GM18505 (cell line): ENCODE measurements around the gene FXYD2.

ENCODE experiments used
- ATAC-seq: cut with Tn5 transposase; IDR thresholded peaks from one replicate; pipeline ENCODE4 v1.9.1; 2021; ENCODE audit not compliant: unreplicated experiment
- POLR2A ChIP-seq: IDR thresholded peaks from 4 replicates; pipeline ENCODE4 v1.6.1; 2011; ENCODE audit warnings: borderline replicate concordance; ENCODE audit not compliant: insufficient read depth, insufficient read length; ENCODE audit errors: extremely low read depth

Gene FXYD2

DNA sequence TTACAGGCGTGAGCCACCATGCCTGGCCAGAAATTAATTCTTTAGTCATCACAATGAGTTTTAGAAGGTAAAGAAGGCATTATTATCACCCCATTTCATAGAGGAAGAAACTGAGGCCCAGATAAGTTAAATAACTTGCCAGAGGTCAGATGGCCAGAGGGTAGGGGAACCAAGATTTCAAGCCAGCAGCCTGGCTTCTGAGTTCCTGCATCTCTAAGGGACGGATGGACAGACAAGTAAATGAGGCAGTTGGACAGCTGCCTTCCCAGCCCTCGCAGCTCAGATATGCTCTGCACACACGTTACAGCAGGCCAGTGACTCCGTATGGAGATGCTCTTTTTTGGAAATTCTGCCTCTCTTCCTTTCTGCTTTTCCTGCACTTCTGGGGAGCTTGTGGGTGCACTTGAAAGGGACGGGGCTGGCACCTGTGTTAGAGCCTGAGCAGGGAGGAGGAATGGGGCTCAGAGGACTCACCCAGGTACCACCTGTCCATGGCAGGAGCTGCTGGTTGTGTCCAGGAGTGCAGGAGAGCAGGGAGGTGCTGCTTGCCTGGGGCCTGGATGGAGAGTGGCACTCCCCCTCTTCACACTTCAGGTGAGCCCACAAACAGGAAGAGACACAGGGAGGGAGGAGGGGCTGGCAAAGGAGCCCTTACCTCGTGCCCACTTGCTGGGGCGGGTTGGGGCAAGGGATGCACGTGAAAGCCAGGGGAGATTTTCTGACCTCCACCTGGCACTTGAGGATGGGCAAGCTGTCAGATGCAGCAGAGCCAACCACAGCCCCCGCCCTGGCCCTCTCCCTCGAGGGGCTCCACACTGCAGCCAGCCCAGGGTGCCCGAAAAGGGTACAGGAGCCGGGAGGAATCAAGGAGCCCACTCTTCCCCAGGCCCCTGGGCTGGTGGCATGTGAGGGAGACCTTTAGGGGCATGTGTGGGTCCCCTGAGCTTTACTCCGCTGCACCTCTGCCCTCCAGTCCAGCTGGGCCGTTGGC is 3.3 kb upstream of the FXYD2 start:
- no peak for ATAC-seq

DNA sequence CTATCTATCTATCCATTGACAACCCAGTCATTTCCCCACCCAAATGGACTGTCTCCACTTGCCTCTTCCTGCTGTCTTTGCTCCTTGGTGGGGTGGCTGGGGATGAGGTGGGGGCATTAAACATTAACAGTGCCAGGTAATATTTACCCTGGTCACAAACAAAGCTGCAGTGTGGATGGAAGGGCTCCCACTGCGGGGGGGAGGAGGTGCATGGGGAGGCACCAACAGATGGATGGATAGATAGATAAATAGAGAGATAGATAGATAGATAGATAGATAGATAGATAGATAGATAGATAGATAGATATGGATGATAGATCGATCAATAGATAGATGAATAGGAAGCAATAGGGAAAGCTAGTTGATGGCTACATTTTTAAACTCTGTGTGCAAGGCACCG is 2.3 kb upstream of the FXYD2 start:
- TF ChIP-seq POLR2A = no peak
- ATAC-seq = no peak

More for the DNA sequence above, 3.3 kb upstream of the FXYD2 start:
- no peak for TF ChIP-seq POLR2A

DNA sequence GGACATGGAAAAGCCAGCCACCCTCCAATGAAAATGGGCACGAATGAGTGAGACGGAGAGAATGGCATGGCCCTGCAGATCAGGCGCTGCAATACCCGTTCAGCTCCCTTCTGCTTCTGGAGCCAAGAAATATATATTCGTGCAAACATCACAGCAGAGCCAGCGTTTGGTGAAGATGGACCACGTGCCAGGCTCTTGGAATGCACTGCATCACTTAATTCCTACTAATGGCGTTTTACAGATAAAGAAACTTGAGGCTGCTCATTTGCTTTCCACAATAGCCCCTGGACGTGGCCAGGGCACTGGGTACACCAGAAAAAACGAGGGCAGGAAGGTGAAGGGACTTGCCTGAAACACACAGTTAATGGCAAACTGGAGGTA is 1.6 kb upstream of the FXYD2 start:
- no peak for ATAC-seq
- TF ChIP-seq POLR2A = no peak

DNA sequence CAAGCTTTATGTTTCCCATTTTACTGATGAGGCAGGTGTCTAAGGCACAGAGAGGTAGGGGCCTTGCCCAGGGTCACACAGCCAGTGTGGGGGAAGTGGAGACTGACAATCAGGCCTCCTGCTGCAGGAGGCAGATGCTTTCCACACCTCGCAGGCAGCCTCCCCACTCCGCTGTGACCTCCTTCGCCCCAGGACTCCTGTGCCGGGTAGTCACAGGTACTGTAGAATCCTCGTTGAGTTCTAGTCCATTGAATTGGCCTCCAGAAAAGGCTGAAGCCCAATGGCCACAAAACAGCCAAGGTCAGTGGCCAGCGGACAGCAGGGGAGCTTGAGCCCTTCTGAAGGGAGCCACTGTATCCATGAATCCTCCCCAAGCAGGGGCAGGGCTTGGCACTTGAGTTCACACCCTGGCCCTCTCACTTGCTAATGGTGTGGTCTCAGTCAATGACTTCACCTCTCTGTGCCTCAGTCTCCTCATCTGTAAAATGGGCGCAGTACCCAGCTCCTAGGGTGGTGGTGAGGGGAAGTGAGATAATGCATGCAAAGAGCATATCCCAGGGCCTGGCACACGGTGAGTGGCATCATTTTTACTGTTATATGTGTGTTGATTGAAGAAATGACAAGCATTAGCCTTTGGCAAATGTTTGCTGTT is 1.1 kb upstream of the FXYD2 start:
- ATAC-seq = no peak
- no peak for TF ChIP-seq POLR2A

DNA sequence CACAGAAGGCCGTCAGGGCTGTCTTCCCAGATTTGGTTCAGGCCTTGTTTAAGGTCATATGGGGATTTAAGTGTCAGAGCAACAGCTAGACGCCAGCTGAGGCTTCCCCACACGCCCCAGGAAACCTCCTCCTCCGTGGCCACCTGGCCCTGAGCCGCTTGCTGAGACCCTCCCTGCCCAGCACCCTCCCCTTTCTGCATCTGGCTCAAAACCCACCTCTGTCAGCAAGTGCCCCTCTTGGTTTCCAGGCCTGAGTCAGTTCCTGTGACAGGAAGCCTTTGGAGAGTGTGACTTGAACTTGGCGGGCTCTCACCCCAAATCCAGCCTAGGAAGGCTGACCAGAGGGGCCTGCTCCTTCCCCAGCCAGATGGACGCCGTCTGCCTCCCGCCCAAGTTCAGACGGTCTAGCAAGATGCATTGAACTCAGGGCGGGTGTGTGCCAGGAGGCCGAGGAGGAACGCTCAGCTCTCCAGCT is 561 bp downstream of the FXYD2 start:
- no peak for ATAC-seq
- no peak for TF ChIP-seq POLR2A

DNA sequence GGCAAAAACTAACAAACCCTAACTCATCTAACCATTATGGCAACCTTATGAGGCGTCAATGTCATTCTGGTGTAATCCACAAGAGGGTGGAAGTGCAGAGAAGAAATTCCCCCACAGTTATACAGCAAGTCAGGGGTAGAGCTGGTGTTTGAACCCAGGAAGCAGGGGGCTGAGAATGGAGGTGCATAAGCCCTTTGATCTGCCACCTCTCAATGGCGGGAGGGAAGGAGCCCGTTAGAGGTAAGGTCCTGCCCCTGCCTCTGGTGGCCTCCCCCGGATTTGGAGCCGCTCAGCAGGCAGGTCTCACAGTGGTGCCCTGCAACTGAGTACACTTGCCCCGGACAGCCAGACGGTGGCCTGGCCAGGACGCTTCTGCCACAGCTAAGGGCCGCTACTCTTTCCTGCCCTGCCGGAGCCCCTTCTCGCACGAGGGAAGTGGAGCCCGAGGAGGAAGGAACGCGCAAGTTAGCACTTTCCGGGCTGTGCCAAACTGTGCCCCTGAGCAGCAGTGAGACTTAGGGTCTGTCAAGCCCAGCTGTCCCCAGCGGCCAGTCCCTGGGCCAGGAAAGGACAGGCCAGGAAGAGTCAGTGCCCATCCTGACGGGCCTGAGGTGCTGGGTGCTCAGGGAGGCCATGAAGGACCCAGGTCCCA is 1.1 kb downstream of the FXYD2 start:
- TF ChIP-seq POLR2A = no peak
- ATAC-seq = no peak

DNA sequence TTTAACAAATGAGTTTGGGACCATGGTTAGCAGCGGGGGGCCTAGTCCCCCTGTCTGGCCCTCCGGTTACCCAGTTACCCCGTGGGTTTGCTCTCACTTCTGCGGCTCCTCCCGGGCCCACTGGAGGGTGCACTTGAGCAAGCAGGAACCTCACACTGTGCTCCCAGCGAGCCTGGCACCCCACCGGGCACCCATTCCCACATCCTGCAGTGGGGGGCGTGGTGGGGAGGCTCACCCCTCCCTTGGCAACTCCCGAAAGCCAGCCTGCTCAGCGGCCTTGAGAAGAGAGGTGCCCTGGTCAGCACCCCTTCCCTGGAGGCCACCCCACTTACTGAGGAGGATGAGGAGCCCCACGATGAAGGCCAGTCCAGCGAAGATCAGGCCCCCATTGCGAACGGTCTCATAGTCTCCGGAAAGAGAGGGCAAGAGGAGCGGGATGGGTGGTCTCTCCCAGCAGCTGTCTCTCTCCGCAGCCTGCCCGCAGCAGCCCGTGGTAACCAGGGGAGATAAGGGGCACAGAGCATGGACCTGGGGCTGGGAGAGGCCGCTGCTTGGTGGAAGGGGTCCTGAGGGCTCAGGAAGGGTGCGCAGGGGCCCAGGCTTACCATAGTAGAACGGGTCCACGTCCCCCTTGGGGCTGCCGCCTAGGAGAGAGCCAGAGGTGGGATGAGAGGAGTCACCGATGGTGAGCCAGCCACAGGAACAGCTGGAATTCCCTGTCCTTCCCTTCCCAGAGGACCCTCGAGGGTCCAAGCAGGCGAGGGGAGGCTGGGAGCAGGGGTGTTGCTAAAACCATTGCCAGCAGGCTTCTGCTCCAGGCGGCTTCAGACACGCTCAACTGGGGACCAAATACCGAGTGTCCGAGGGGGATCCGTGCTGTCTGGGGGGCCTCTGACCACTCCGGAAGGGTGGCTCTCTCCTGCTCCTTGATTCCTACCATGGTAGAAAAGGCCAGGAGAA is 2.2 kb downstream of the FXYD2 start:
- no peak for TF ChIP-seq POLR2A

DNA sequence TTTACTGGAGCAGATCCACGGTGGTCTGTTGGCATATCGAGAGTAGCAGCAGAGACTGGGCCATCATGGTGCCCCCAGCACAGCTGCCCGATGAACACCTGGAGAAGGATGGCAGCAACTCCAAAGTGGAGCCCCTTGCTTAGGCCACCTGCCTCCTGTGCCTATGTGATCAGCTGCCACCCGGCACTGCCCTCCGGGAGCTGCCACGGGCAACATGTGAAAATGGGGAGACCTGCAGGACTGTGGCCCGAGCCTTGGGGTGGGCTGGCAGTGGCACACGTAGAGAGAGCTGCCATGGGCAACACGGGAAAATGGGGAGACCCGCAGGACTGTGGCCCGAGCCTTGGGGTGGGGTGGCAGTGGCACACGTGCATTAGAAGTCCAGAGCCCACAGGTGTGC is 3.1 kb downstream of the FXYD2 start:
- ATAC-seq = no peak
- no peak for TF ChIP-seq POLR2A

More for the DNA sequence above, 2.2 kb downstream of the FXYD2 start:
- no peak for ATAC-seq

DNA sequence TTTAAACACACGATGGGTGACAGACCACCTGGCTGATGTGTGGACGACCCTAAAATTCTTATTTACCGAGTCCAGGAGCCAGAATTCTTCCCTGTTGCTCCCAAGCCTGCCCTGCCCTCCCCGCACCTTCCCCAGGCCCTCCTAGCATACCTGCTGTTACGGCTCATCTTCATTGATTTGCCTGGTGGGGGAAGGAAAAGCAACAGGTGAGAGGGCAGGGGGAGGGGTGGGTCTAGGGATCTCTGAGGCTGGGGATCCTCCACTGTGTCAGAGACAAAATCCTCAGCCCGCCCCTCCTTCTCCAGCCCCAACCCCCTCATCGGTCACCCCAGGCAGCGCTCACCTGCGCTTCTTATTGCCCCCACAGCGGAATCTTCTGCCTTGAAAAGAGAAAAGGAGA is 4.0 kb downstream of the FXYD2 start:
- TF ChIP-seq POLR2A = no peak
- ATAC-seq = no peak

DNA sequence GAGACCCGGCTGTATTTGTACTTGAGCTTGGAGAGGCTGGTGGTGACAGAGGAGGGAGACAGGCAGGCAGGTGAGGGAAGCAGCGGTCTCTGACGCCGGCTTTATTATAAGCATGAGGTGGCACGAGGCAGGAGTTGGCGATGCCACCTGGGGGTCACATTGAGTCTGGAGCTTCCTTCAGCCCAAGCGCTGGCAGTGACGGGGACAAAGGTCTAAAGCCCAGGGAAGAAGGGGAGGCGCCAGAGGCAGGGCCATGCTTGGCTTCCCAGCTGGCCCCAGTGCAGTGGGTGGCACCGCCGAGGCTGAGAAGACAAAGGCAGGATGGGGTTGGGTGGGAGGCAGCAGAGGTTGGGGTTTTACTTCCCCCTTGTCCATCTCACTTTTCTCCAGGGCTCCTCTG is 4.5 kb downstream of the FXYD2 start:
- no peak for TF ChIP-seq POLR2A
- no peak for ATAC-seq

DNA sequence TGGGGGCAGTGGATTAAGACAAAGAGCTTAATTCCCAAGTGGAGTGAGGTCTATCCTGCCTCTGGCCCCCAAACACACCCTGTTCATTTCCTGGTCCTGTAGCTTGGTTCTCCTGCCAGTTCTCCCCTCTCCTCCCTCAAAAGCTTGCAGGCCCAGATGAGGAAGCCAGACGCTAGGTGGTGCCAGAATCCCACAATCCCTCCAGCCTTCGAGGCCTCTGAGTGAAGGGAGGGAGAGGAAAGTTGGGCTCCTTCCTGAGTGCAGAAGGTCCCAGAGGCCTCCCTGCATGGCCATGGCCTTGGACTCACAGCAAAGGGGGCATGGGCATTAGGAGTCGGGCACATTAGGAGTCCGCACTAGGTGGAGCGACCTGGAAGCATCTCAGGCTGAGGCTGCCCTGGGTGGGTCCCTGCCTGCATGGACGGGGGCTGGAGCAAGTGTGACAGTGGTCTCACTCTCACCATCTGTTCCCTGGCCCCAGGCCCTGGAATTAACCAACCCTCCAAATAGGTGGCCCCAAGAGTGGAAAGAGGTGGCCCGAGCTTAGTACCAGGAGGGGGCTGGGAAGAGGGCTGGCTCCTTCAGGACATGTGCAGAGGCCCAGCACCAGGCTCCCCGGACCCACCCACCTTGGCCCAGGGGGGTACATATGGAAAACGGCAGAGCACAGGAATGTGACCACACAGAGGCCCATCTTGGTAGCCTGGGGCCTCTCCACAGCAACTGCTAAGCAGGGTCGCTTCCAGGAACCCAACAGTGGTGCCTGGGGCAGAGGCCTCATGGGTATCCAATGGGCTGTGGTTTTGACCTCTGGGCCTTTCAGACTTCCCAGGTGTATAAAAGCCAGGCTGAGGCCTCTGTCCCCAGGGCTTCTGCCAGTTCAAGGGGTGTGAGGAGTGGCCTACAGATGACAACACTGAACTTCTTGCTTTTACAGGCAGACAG is 5.2 kb downstream of the FXYD2 start:
- no peak for ATAC-seq
- no peak for TF ChIP-seq POLR2A
